Mesothelial cell of epicardium (in vitro differentiated cells): ENCODE data around the gene TTK. TPM values are rescaled to one million over a fixed set of nuclear protein-coding genes. Genes with fewer than 3 reads are reported as not detected.

Source experiments
- DNase-seq, 2 experiments: peaks; one replicate each; pipeline ENCODE4 v3.0.0; 2021; ENCODE audit warnings: low spot score in 2 of 2; ENCODE audit not compliant: unreplicated experiment in 2 of 2
- H3K27ac Mint-ChIP-seq: 2 replicates; pipeline ENCODE4 v1.8.0; 2021; ENCODE audit warnings: mixed read lengths
- H3K27me3 Mint-ChIP-seq: 2 replicates; pipeline ENCODE4 v1.8.0; 2021; ENCODE audit warnings: low read depth, mixed read lengths
- H3K36me3 Mint-ChIP-seq: 2 replicates; pipeline ENCODE4 v1.8.0; 2021; ENCODE audit warnings: mixed read lengths
- H3K4me1 Mint-ChIP-seq: 2 replicates; pipeline ENCODE4 v1.8.0; 2021; ENCODE audit warnings: mixed read lengths
- H3K4me3 Mint-ChIP-seq: 2 replicates; pipeline ENCODE4 v1.8.0; 2021; ENCODE audit warnings: mild to moderate bottlenecking, moderate library complexity, mixed read lengths
- H3K9me3 Mint-ChIP-seq: 2 replicates; pipeline ENCODE4 v1.8.0; 2021; ENCODE audit warnings: mixed read lengths
- CTCF ChIP-seq: fragments of 200-600 bp; sonication (generic); IDR thresholded peaks from one replicate; pipeline ENCODE4 v1.5.0; 2021; ENCODE audit warnings: antibody characterized with exemption; ENCODE audit not compliant: unreplicated experiment
- total RNA-seq: library from RNA; stranded (reverse); gene quantifications from 3 replicates; pipeline ENCODE4 v1.2.1, GENCODE V29; 2021

TTK gene
- total RNA-seq, 1 donor from 2014 or later: 13.5 TPM

GRCh38 chr6:79993012-79993910, 11.2 kb upstream of the TTK start:
- peaks cover 2% of the 10 kb centered on the region for H3K27me3 Mint-ChIP-seq
- no peaks in the 10 kb centered on the region for H3K36me3 Mint-ChIP-seq
- no peak overlapping the region for H3K4me3 Mint-ChIP-seq
- no peaks in the 10 kb centered on the region for H3K4me1 Mint-ChIP-seq
- TF ChIP-seq CTCF: no peak
- no peak overlapping the region for H3K27ac Mint-ChIP-seq
- DNase-seq: no peak
- peaks cover 9% of the 10 kb centered on the region for H3K9me3 Mint-ChIP-seq

DNA sequence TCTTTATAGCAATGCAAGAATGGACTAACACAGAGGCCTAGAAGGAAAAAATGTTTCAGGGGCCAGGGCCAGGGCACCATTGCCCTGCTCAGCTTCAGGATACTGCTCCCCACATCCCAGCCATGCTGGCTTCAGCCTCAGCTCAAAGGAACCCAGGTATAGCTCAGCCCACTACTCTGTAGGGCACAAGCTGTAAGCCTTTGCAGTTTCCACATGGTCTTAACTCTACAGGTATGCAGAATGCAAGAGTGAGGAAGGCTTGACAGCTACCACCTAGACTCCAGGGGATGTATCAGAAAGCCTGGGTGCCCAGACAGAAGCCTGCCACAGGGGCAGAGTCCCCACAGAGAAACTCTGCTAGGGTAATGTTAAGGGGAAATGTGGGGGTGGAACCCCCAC, 10.5 kb upstream of the TTK start:
- no peaks in the 10 kb centered on the region for H3K36me3 Mint-ChIP-seq
- TF ChIP-seq CTCF: no peak
- peaks cover 11% of the 10 kb centered on the region for H3K9me3 Mint-ChIP-seq
- H3K27ac Mint-ChIP-seq: no peak overlapping the region
- no peak overlapping the region for H3K4me3 Mint-ChIP-seq
- H3K4me1 Mint-ChIP-seq: no peaks in the 10 kb centered on the region
- peaks cover 2% of the 10 kb centered on the region for H3K27me3 Mint-ChIP-seq
- DNase-seq: no peak

DNA sequence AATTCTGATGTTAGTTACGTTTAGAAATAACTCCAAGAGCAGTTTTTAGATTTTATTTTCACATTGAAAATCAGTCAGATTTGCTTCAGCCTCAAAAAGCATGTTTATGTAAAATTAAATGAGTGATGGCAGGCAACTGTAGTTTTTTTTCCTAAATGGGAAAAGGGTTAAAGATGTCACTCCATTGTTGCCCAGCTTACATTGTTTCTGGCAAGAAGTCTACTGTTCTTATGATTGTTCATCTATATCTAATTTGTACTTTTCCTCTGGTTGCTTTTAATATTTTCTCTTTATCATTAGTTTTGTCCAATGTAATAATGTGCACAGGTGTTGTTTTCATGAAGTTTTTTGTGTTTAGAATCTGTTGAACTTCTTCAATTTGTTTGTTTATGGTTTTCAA, 6.7 kb upstream of the TTK start:
- TF ChIP-seq CTCF: no peak
- no peak overlapping the region for H3K4me3 Mint-ChIP-seq
- H3K27ac Mint-ChIP-seq: no peak overlapping the region
- H3K27me3 Mint-ChIP-seq: peaks cover 3% of the 10 kb centered on the region
- H3K9me3 Mint-ChIP-seq: peaks cover 8% of the 10 kb centered on the region
- no peaks in the 10 kb centered on the region for H3K4me1 Mint-ChIP-seq
- no peaks in the 10 kb centered on the region for H3K36me3 Mint-ChIP-seq
- no peak for DNase-seq

GRCh38 chr6:80001337-80001736, 3.1 kb upstream of the TTK start:
- H3K4me1 Mint-ChIP-seq: peaks cover 23% of the 10 kb centered on the region
- H3K4me3 Mint-ChIP-seq: no peak overlapping the region
- peaks cover 8% of the 10 kb centered on the region for H3K9me3 Mint-ChIP-seq
- TF ChIP-seq CTCF: no peak
- H3K27ac Mint-ChIP-seq: no peak overlapping the region
- DNase-seq: no peak
- H3K36me3 Mint-ChIP-seq: no peaks in the 10 kb centered on the region
- peaks cover 1% of the 10 kb centered on the region for H3K27me3 Mint-ChIP-seq

GRCh38 chr6:80003826-80004172, 650 bp upstream of the TTK start:
- peak overlapping the region; percentile 95 for H3K27ac Mint-ChIP-seq
- peaks cover 23% of the 10 kb centered on the region for H3K4me1 Mint-ChIP-seq
- TF ChIP-seq CTCF: no peak
- peak overlapping the region; percentile 86 for H3K4me3 Mint-ChIP-seq
- H3K9me3 Mint-ChIP-seq: no peaks in the 10 kb centered on the region
- DNase-seq: peak in 1 of 2 experiments; percentile 20
- peaks cover 1% of the 10 kb centered on the region for H3K27me3 Mint-ChIP-seq
- no peaks in the 10 kb centered on the region for H3K36me3 Mint-ChIP-seq
